ENCODE measurements around the gene COL23A1.

The COL23A1 gene

GRCh38 chr5:178350361-178351220 lies 239.6 kb downstream of the COL23A1 start:
- DNase-seq: no peak

- DNase-seq: no peak
These were observed 240.4 kb downstream of the COL23A1 start for GRCh38 chr5:178349625-178350353.

GRCh38 chr5:178349075-178349511 lies 241.1 kb downstream of the COL23A1 start:
- no peak for DNase-seq

- DNase-seq: no peak
These were observed 241.7 kb downstream of the COL23A1 start for GRCh38 chr5:178348356-178349074.

GRCh38 chr5:178347956-178348355 lies 242.2 kb downstream of the COL23A1 start:
- no peak for DNase-seq

GRCh38 chr5:178346607-178347334 lies 243.4 kb downstream of the COL23A1 start:
- no peak for DNase-seq

- no peak for DNase-seq
These were observed 246.9 kb downstream of the COL23A1 start for GRCh38 chr5:178343306-178343705.

GRCh38 chr5:178341851-178342140 lies 248.4 kb downstream of the COL23A1 start:
- no peak for DNase-seq

- no peak for DNase-seq
These were observed 248.9 kb downstream of the COL23A1 start for GRCh38 chr5:178341091-178341850.

- DNase-seq: no peak
These were observed 249.6 kb downstream of the COL23A1 start for GRCh38 chr5:178340637-178341036.

GRCh38 chr5:178340187-178340586 lies 250.0 kb downstream of the COL23A1 start:
- no peak for DNase-seq

GRCh38 chr5:178339272-178339671 lies 250.9 kb downstream of the COL23A1 start:
- DNase-seq: no peak

- no peak for DNase-seq
These were observed 251.4 kb downstream of the COL23A1 start for GRCh38 chr5:178338750-178339144.

- no peak for DNase-seq
These were observed 252.0 kb downstream of the COL23A1 start for GRCh38 chr5:178338126-178338749.

- DNase-seq: no peak
These were observed 252.9 kb downstream of the COL23A1 start for GRCh38 chr5:178337334-178337741.

- no peak for DNase-seq
These were observed 253.3 kb downstream of the COL23A1 start for GRCh38 chr5:178336889-178337288.

- no peak for DNase-seq
These were observed 254.7 kb downstream of the COL23A1 start for GRCh38 chr5:178335302-178336030.

- no peak for DNase-seq
These were observed 255.3 kb downstream of the COL23A1 start for GRCh38 chr5:178334861-178335260.

- DNase-seq: no peak
These were observed 256.2 kb downstream of the COL23A1 start for GRCh38 chr5:178333821-178334481.

- no peak for DNase-seq
These were observed 258.0 kb downstream of the COL23A1 start for GRCh38 chr5:178332210-178332641.

Data from activated naive CD4-positive, alpha-beta T cell treated with anti-CD3 and anti-CD28 coated beads, Interleukin-2, amount 50 U/mL, for 16 hours (primary cell).